Stimulated activated CD4-positive, alpha-beta T cell treated with anti-CD3 and anti-CD28 coated beads, TNF-alpha, amount 100 ng/mL, for 1 hour (primary cell): ENCODE data around the gene BANF2.
"Not testable (repeated sequence)": the region's sequence is repeated elsewhere in the genome, so short reads cannot be mapped to it uniquely, and the experiment has no call there.

ENCODE experiments used
- DNase-seq, 3 donors: peaks; one replicate each; pipeline ENCODE4 v3.0.0-alpha.2; 2020; ENCODE audit warnings: low read depth in 3 of 3, low spot score in 1 of 3

Gene BANF2

GRCh38 chr20:17761604-17762003, 61.8 kb downstream of the BANF2 start:
- DNase-seq: no peak

- no peak for DNase-seq
Measured at GRCh38 chr20:17762243-17762872, 62.6 kb downstream of the BANF2 start.

- no peak for DNase-seq
Measured at GRCh38 chr20:17762873-17763557, 63.2 kb downstream of the BANF2 start.

DNA sequence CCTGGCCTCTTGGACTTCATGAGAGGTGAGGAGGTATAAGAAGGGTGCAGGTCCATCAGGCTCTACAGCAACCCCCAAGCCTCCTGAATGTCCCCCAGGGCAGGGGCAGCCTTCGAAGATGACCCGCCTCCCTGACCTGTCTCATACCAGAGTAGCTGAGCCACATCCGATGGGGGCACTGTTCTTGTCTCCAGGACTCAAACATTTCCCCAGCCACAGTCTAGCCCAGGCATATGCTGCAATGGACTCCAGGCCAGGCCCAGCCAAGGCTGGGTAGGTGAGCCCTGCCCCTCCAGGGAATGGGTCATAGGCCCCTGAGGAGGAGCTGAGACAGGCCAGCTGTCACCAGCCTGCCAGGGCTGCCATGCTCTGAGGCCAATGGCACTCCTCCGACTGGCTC, 65.3 kb downstream of the BANF2 start:
- no peak for DNase-seq

GRCh38 chr20:17765584-17765983, 65.8 kb downstream of the BANF2 start:
- DNase-seq: no peak

DNA sequence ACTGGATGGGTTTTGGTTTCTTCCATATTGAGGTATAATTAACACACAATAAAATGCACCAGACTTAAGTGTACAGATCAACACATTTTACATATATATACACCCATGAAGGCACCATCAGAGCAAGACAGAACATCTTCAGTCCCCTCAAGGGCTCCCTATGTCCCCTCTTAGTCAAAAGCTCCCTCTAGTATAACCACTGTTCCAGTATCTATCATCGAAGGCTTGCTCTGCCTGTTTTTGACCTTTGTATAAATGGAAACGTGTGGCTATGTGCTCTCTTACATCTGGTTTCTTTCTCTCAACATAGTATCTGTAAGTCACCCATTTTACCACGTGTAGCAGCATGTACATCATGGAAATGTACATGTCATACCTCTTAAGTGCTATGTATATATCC, 66.5 kb downstream of the BANF2 start:
- DNase-seq: no peak

- no peak for DNase-seq
Measured at GRCh38 chr20:17767624-17768023, 67.9 kb downstream of the BANF2 start.

DNA sequence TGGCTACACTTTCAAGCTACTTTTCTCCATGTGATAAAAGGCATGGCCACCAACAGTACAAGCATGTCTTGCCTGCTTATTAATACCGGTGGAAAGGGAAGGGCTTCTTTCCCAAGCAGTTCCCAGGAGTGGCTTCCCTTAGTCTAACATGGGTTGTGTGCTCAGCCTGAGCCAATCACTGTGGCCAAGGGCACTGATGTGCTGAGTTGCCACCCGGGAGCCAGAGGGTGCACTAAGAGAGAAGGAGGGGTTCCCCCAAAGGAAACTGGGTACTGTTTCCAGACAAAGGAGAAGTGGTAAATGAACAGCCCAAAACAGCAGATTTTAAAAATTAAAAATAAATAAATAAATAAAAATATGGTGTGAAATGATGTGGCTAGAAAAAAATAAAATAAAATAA, 68.5 kb downstream of the BANF2 start:
- no peak for DNase-seq

- not testable (repeated sequence) for DNase-seq
Measured at GRCh38 chr20:17769716-17770115, 70.0 kb downstream of the BANF2 start.

DNA sequence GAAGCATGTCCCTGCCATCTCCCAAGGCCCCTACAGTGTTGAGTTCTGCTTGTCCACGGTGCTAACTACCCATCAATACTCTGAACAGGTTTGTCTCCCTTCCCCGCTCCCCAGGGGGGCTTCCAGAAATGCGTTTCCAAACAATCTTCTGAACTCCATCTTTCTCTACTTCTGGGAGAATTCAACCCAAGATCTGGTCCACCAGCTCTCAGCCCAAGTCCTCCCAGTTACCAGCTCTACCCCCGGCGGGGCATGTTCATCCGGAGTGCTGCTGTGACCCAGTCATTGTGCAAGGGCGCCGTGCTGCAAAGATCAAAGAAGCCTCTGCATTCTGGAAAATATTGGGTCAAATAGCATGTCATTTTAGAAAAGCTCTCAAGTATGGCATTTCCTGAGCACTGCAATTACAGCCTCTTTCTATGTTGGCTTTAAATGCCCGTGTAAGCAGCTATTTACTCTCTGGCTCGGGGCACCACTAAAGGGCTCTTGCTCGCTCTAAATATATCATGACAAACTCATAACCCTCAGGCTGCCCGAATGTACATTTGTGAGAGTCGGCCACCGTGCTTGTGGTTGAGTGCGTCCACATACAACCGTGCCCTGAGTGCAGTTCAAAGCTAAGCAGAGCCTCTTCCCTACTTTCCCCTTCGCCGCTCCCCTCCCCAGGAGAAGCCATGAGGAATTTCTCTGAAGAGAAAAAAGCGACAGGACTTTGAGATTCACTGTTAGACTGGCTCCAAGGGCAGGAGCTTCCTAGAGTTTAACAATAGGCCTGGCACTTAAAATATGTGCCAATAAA, 71.6 kb downstream of the BANF2 start:
- no peak for DNase-seq

- no peak for DNase-seq
Measured at GRCh38 chr20:17772005-17772343, 72.2 kb downstream of the BANF2 start.

GRCh38 chr20:17773619-17774018, 73.9 kb downstream of the BANF2 start:
- DNase-seq: no peak

- DNase-seq: no peak
Measured at GRCh38 chr20:17775600-17775999, 75.8 kb downstream of the BANF2 start.

DNA sequence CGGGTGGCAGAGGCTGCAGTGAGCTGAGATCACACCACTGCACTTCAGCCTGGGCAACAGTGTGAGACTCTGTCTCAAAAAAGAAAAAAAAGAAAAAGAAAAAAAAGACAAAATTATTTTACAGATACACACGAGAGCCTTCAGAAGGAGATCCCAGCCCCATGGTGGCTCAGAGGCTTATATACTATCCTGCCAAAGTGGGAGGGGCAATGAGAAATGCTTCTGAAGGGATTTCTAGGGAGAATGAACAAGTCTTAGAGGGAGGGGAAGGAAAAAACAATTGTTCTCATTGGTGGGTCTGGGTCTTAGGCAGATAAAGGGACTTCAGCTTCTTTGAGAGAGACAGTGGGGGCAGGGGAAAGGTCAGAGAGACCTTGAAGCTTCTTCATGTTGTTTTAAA, 76.8 kb downstream of the BANF2 start:
- DNase-seq: no peak

GRCh38 chr20:17779011-17779410, 79.2 kb downstream of the BANF2 start:
- DNase-seq: not testable (repeated sequence)

DNA sequence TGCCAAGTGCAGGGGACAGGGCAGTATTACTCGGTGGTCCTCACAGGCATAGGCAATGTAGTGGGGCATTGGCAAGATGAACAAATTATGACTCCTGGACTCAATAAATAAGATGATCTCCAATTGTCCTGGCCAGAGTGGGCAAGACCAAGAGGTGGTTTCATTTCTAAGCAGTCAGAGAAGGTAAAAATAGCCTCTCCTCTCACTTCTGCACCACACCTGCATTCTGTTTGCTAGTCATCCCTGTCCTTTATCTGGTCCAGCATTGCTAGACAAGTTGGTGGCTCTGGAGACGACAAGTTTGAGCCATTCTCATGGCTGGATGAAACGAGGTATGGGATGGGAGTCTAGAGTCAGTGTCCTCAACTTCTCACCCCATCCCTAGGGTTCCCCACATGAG, 83.0 kb downstream of the BANF2 start:
- no peak for DNase-seq

GRCh38 chr20:17783671-17784070, 83.9 kb downstream of the BANF2 start:
- no peak for DNase-seq

DNA sequence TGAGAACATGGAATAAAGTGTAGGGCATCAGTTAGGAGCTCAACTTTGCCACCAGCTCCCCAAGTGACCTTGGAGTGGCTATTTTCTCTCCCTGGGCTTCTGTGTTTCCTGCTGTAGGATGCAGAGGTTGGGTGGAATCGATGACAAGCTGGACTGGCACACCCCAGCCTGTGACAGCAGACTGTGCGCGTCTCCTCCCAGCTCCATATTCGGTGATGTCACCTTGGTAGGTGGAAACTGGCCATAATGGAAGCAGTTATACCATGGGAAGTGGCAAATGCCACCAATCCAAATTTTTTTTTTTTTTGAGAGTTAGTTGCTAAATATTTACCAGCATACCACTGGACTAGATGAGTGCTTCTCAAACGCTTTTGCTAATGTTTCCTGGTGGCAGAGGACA, 85.2 kb downstream of the BANF2 start:
- no peak for DNase-seq
